MCF 10A (cell line): Measurements from ENCODE around the gene DLG4. TPM values are rescaled to one million over a fixed set of nuclear protein-coding genes. Genes with fewer than 3 reads are reported as not detected.

Experiments used
- BruUV-seq: library from RNA; stranded (reverse); fragments of 400-500 nt; replicated peaks from 2 replicates; lab custom pipeline; 2021; lab: Mats Ljungman, UMichigan
- CTCF ChIA-PET: fragments of 300-600 bp; sonication (Branson Sonifier 250); formaldehyde crosslinking; extraction: SDS; loops from one replicate; lab custom pipeline; 2021; ENCODE audit warnings: antibody characterized with exemption, inconsistent platforms; lab: Yijun Ruan, JAX
- POLR2A ChIA-PET: fragments of 300-600, 350-650 bp; sonication (Branson Sonifier 250); formaldehyde crosslinking; extraction: SDS; loops from one replicate; lab custom pipeline; 2020; ENCODE audit warnings: antibody characterized with exemption, inconsistent platforms; lab: Yijun Ruan, JAX
- DNase-seq: peaks from one replicate; pipeline ENCODE4 v3.0.0-alpha.2; 2018; ENCODE audit not compliant: unreplicated experiment
- H3K27ac Mint-ChIP-seq: one replicate; pipeline ENCODE4 v1.8.0; 2022; ENCODE audit warnings: mild to moderate bottlenecking, low read depth, mixed read lengths; ENCODE audit not compliant: unreplicated experiment
- H3K27me3 Mint-ChIP-seq: one replicate; pipeline ENCODE4 v1.8.0; 2022; ENCODE audit warnings: mixed read lengths; ENCODE audit not compliant: insufficient read depth, unreplicated experiment
- H3K36me3 Mint-ChIP-seq: one replicate; pipeline ENCODE4 v1.8.0; 2022; ENCODE audit warnings: mild to moderate bottlenecking, moderate library complexity, mixed read lengths; ENCODE audit not compliant: insufficient read depth, unreplicated experiment
- H3K4me1 Mint-ChIP-seq: one replicate; pipeline ENCODE4 v1.8.0; 2022; ENCODE audit warnings: mixed read lengths; ENCODE audit not compliant: insufficient read depth, unreplicated experiment
- H3K4me3 Mint-ChIP-seq: one replicate; pipeline ENCODE4 v1.8.0; 2022; ENCODE audit warnings: mild to moderate bottlenecking, moderate library complexity, mixed read lengths; ENCODE audit not compliant: unreplicated experiment
- H3K9me3 Mint-ChIP-seq: one replicate; pipeline ENCODE4 v1.8.0; 2022; ENCODE audit warnings: mixed read lengths; ENCODE audit not compliant: unreplicated experiment
- intact Hi-C: fragments of 100-400 bp; cut with micrococcal nuclease; formaldehyde crosslinking; loops from 2 replicates; pipeline ENCODE4 v1.14.1; 2022
- total RNA-seq: library from RNA; stranded (reverse); gene quantifications from 2 replicates; pipeline ENCODE4 v1.2.3, GENCODE V29; 2022
- TF ChIP-seq, protein P1 (sequence below): fragments of 200-600 bp; IDR thresholded peaks from one replicate; pipeline ENCODE4 v1.8.0; 2022; ENCODE audit warnings: antibody characterized with exemption, mild to moderate bottlenecking; ENCODE audit not compliant: unreplicated experiment

The DLG4 gene
- total RNA-seq, 1 experiment from 2014 or later, result 7.6 TPM

DNA sequence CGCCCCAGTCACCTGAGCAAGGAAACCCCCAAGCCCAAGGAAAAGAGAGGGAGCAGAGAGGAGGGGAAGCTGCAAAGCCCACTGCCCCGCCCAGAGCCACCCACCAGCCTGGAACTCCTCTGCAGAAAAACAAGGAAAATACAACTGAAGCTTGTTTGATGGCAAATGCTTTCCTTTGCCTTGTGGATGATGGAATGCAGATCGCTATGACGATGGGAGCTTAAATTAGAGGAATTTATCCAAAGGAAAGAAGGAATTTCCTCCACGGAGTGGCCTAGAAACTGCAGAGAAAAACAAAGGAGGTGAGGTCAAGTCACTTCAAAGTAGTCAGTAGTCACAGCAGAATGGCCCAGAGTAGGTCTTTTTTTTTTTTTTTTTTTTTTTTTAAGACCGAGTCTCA lies 73.5 kb downstream of the DLG4 start:
- Mint-ChIP-seq H3K4me3 (no peak overlapping the region), H3K36me3 (no peaks in the 10 kb centered on the region), H3K27ac (no peak overlapping the region), H3K9me3 (no peaks in the 10 kb centered on the region), H3K4me1 (no peaks in the 10 kb centered on the region), H3K27me3 (peaks cover 22% of the 10 kb centered on the region)
- CTCF ChIA-PET, result interaction anchor here (1.9 kb wide), 1 partner anchor 9 kb away, joined by 12 read pairs; no protein-coding TSS in a partner anchor
- no TSS peak for BruUV-seq
- DNase-seq, result no peak
- TF ChIP-seq, protein P1, sequence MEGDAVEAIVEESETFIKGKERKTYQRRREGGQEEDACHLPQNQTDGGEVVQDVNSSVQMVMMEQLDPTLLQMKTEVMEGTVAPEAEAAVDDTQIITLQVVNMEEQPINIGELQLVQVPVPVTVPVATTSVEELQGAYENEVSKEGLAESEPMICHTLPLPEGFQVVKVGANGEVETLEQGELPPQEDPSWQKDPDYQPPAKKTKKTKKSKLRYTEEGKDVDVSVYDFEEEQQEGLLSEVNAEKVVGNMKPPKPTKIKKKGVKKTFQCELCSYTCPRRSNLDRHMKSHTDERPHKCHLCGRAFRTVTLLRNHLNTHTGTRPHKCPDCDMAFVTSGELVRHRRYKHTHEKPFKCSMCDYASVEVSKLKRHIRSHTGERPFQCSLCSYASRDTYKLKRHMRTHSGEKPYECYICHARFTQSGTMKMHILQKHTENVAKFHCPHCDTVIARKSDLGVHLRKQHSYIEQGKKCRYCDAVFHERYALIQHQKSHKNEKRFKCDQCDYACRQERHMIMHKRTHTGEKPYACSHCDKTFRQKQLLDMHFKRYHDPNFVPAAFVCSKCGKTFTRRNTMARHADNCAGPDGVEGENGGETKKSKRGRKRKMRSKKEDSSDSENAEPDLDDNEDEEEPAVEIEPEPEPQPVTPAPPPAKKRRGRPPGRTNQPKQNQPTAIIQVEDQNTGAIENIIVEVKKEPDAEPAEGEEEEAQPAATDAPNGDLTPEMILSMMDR, result no peak
- POLR2A ChIA-PET, result no interaction called here
- intact Hi-C loops, result no loop called here

DNA sequence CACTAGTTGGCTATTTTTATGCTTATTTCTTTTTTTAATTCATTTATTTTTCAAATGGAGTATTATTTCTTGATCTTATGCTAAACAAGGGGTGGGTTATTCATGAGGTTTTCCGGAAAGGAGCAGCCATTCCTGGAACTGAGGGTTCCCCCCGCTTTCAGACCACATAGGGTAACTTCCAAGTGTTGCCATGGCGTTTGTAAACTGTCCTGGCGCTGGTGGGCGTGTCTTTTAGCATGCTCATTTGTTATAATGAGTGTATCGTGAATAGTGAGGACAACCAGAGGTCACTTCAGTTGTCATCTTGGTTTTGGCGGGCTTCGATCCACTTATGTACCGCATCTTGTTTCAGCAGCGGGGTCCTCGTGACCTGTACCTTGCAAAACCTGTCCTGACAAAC lies 75.4 kb downstream of the DLG4 start:
- DNase-seq, result no peak
- intact Hi-C loops, result no loop called here
- no peaks in the 10 kb centered on the region for H3K36me3 Mint-ChIP-seq
- no peaks in the 10 kb centered on the region for H3K9me3 Mint-ChIP-seq
- H3K4me3 Mint-ChIP-seq, result no peak overlapping the region
- peaks cover 33% of the 10 kb centered on the region for H3K27me3 Mint-ChIP-seq
- no peak overlapping the region for H3K27ac Mint-ChIP-seq
- BruUV-seq, result no TSS peak
- TF ChIP-seq, protein P1, result no peak
- ChIA-PET CTCF (interaction anchor here (1.6 kb wide), 1 partner anchor 98 kb away, joined by 9 read pairs; no protein-coding TSS in a partner anchor), POLR2A (no interaction called here)
- no peaks in the 10 kb centered on the region for H3K4me1 Mint-ChIP-seq

DNA sequence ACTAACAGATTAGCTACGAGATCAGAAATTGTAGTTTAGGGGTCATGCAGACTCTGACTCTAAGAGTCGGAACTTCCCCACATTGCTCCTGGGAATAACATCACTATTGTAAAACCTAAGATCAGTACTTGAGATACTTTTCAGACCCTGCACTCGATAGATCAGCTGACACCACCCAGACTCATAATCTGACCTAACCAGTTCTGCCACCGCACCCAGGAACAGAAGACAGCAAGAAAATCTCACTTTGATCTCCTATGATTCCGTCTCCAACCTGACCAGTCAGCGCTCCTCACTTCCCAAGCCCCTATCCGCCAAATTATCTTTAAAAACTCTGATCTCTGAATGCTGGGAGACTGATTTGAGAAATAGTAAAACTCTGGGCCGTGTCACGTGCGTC lies 77.8 kb downstream of the DLG4 start:
- CTCF ChIA-PET, result interaction anchor here (2.6 to 7.7 kb wide), 2 partner anchors 90 to 95 kb away, joined by 18 to 124 read pairs; partner anchors contain the start of gene SLC16A11
- Mint-ChIP-seq H3K4me3 (no peak overlapping the region), H3K36me3 (no peaks in the 10 kb centered on the region), H3K4me1 (no peaks in the 10 kb centered on the region), H3K27ac (no peak overlapping the region), H3K9me3 (no peaks in the 10 kb centered on the region), H3K27me3 (peaks cover 35% of the 10 kb centered on the region)
- POLR2A ChIA-PET, result no interaction called here
- TF ChIP-seq, protein P1, result no peak
- intact Hi-C loops, result no loop called here
- no TSS peak for BruUV-seq
- DNase-seq, result no peak

DNA sequence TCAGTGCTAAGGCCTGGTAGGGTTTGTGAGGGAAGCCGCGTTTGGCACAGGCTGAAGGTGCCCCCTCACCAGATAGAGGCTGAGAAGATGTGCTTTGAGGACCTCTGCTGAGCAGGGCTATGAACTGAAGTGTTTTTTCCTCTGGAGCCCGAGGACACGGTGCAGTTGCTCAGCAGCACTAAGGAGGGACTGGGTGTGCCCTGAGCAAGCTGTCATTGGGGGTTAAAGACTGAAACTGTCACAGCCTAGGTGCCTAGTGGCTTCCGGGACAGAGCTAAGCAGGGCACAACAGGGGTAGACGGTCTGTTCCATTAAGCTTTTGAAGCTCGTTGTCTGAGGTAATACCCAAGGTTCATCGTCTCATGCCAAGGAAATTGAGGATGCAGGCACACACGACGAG lies 80.2 kb downstream of the DLG4 start:
- CTCF ChIA-PET, result interaction anchor here (0.7 to 7.7 kb wide), 3 partner anchors 88 to 101 kb away, joined by 3 to 124 read pairs (median 18); partner anchors contain the start of gene SLC16A11

More for the DNA sequence above, 80.2 kb downstream of the DLG4 start:
- Mint-ChIP-seq H3K4me3 (no peak overlapping the region), H3K27me3 (peaks cover 35% of the 10 kb centered on the region), H3K4me1 (no peaks in the 10 kb centered on the region), H3K9me3 (no peaks in the 10 kb centered on the region), H3K27ac (no peak overlapping the region), H3K36me3 (no peaks in the 10 kb centered on the region)
- POLR2A ChIA-PET, result no interaction called here
- TF ChIP-seq, protein P1, result no peak
- BruUV-seq, result no TSS peak
- intact Hi-C loops, result loop anchor here (5.0 kb wide), 1 partner anchor 73 kb away; no protein-coding TSS in a partner anchor
- no peak for DNase-seq
